Measurements from ENCODE around the gene PER2.
"Not testable (repeated sequence)": the region's sequence is repeated elsewhere in the genome, so short reads cannot be mapped to it uniquely, and the experiment has no call there.

DNA sequence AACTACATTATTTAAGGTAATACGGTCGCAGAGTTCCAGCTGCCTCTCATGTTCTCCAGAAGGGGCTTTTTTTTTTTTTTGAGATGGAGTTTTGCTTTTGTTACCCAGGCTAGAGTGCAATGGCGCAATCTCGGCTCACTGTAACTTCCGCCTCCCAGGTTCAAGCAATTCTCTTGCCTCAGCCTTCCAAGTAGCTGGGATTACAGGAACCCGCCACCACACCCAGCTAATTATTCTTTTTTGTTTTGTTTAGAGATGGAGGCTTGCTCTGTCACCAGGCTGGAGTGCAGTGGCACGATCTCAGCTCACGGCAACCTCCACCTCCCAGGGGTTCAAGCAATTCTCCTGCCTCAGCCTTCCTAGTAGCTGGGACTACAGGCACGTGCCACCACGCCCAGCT lies 15.0 kb downstream of the PER2 start:
- TF ChIP-seq, protein P1, sequence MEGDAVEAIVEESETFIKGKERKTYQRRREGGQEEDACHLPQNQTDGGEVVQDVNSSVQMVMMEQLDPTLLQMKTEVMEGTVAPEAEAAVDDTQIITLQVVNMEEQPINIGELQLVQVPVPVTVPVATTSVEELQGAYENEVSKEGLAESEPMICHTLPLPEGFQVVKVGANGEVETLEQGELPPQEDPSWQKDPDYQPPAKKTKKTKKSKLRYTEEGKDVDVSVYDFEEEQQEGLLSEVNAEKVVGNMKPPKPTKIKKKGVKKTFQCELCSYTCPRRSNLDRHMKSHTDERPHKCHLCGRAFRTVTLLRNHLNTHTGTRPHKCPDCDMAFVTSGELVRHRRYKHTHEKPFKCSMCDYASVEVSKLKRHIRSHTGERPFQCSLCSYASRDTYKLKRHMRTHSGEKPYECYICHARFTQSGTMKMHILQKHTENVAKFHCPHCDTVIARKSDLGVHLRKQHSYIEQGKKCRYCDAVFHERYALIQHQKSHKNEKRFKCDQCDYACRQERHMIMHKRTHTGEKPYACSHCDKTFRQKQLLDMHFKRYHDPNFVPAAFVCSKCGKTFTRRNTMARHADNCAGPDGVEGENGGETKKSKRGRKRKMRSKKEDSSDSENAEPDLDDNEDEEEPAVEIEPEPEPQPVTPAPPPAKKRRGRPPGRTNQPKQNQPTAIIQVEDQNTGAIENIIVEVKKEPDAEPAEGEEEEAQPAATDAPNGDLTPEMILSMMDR (IDR thresholded peaks at IDR 0.05) = not testable (repeated sequence)
- TF ChIP-seq POLR2A, EP300 (IDR thresholded peaks at IDR 0.05): not testable (repeated sequence)
